PC-3 (cell line): ENCODE results near the gene LAG3. TPM values are rescaled to one million over a fixed set of nuclear protein-coding genes. Genes with fewer than 3 reads are reported as not detected.
A peak's percentile ranks its signal among the peaks of the same experiment; 100 is the strongest.

ENCODE experiments used
- ATAC-seq: fragments of 200-7000 bp; cut with Tn5 transposase; 2 replicates; pipeline ENCODE4 v1.9.1; 2020; ENCODE audit warnings: mild to moderate bottlenecking, moderate library complexity
- BruUV-seq: library from RNA; stranded (reverse); fragments of 400-500 nt; replicated peaks from 2 replicates; lab custom pipeline; 2021; lab: Mats Ljungman, UMichigan
- CTCF ChIA-PET: fragments of 300-600 bp; sonication (Branson Sonifier 250); formaldehyde crosslinking; loops from one replicate; lab custom pipeline; 2022; ENCODE audit warnings: antibody characterized with exemption; lab: Charles Lee
- POLR2A ChIA-PET: fragments of 300-600 bp; sonication (Branson Sonifier 250); formaldehyde crosslinking; loops from one replicate; lab custom pipeline; 2022; ENCODE audit warnings: antibody characterized with exemption; ENCODE audit not compliant: unreplicated experiment; lab: Charles Lee
- DNase-seq: peaks from one replicate; pipeline ENCODE4 v3.0.0-alpha.2; 2015
- H2AFZ ChIP-seq: fragments of 300-600 bp; sonication (generic); 2 replicates; pipeline ENCODE4 v1.6.0; 2016; ENCODE audit warnings: antibody characterized with exemption, low read length
- H3F3A ChIP-seq: fragments of 300-600 bp; sonication (generic); one replicate; pipeline ENCODE4 v1.6.0; 2017; ENCODE audit warnings: antibody characterized with exemption, low read length, control low read depth, mild to moderate bottlenecking; ENCODE audit not compliant: unreplicated experiment
- H3K27ac ChIP-seq: fragments of 300-600 bp; sonication (generic); 2 replicates; pipeline ENCODE4 v1.5.1; 2016; ENCODE audit warnings: mild to moderate bottlenecking, low read length
- H3K27me3 ChIP-seq: fragments of 300-600 bp; sonication (generic); 2 replicates; pipeline ENCODE4 v1.6.1; 2016; ENCODE audit warnings: low read length, mixed read lengths
- H3K36me3 ChIP-seq: fragments of 300-600 bp; sonication (generic); 2 replicates; pipeline ENCODE4 v1.6.1; 2016; ENCODE audit warnings: low read depth, mixed run types, low read length, mixed read lengths
- H3K4me1 ChIP-seq: fragments of 300-600 bp; sonication (generic); 2 replicates; pipeline ENCODE4 v1.5.1; 2016; ENCODE audit warnings: low read length; ENCODE audit not compliant: insufficient read depth
- H3K4me2 ChIP-seq: fragments of 300-600 bp; sonication (generic); 2 replicates; pipeline ENCODE4 v1.6.0; 2016; ENCODE audit warnings: low read length
- H3K4me3 ChIP-seq: fragments of 300-600 bp; sonication (generic); 2 replicates; pipeline ENCODE4 v1.5.1; 2016; ENCODE audit warnings: mild to moderate bottlenecking, low read length, mixed read lengths
- H3K79me2 ChIP-seq: fragments of 300-600 bp; sonication (generic); 2 replicates; pipeline ENCODE4 v1.6.1; 2017; ENCODE audit warnings: low read length, mixed read lengths
- H3K9ac ChIP-seq: fragments of 300-600 bp; sonication (generic); 2 replicates; pipeline ENCODE4 v1.6.0; 2016; ENCODE audit warnings: mild to moderate bottlenecking, low read length
- H3K9me2 ChIP-seq: fragments of 300-600 bp; sonication (generic); replicated peaks from 2 replicates; pipeline ENCODE4 v1.6.1; 2016; ENCODE audit warnings: mixed run types, low read length, mixed read lengths
- H3K9me3 ChIP-seq: fragments of 300-600 bp; sonication (generic); 2 replicates; pipeline ENCODE4 v1.6.1; 2016; ENCODE audit warnings: low read length, mixed read lengths
- H4K20me1 ChIP-seq: fragments of 300-600 bp; sonication (generic); 2 replicates; pipeline ENCODE4 v1.6.1; 2016; ENCODE audit warnings: low read length, mixed read lengths
- EZH2 ChIP-seq: fragments of 300-600 bp; sonication (generic); IDR thresholded peaks from one replicate; pipeline ENCODE4 v1.6.1; 2017; ENCODE audit warnings: antibody characterized with exemption, mild to moderate bottlenecking, low read length; ENCODE audit not compliant: unreplicated experiment
- EZH2phosphoT487 ChIP-seq: fragments of 300-600 bp; sonication (generic); IDR thresholded peaks from 2 replicates; pipeline ENCODE4 v1.6.1; 2018; ENCODE audit warnings: mild to moderate bottlenecking, antibody characterized with exemption, low read length, borderline replicate concordance
- intact Hi-C: fragments of 100-400 bp; cut with micrococcal nuclease; formaldehyde crosslinking; loops from 2 replicates; pipeline ENCODE4 v1.9.0; 2023
- total RNA-seq: library from RNA; depleted of rRNA; stranded (reverse); fragments of >200 nt; gene quantifications from 2 replicates; pipeline ENCODE4 v1.2.3, GENCODE V29; 2014
- TF ChIP-seq, protein P1 (sequence below): fragments of 300-600 bp; sonication (generic); conservative IDR thresholded peaks from 2 replicates; pipeline ENCODE4 v1.5.1; 2017; ENCODE audit warnings: antibody characterized with exemption, low read depth, mild to moderate bottlenecking, low read length

LAG3 gene
- total RNA-seq, 1 experiment from 2014 or later, result 0.58 TPM

DNA sequence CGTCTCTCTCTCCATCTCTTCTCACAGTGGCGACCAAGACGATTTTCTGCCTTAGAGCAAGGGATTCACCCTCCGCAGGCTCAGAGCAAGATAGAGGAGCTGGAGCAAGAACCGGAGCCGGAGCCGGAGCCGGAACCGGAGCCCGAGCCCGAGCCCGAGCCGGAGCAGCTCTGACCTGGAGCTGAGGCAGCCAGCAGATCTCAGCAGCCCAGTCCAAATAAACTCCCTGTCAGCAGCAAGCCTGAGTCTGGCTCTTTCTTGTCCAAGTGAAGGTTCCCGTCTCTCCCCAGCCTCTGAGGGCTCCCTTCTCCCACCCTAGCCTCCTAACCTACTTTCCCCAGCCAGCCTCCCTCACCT, 5.9 kb downstream of the LAG3 start:
- Histone ChIP-seq H3K4me1 (peaks cover 4% of the 10 kb centered on the region; the same call in 1 of the 2 replicates), H3K79me2 (no peaks in the 10 kb centered on the region), H3K4me3 (peak overlapping the region; percentile 68), H3K27me3 (no peaks in the 10 kb centered on the region), H3K27ac (no peak overlapping the region), H3K36me3 (no peaks in the 10 kb centered on the region), H3K9ac (0 out of 2 replicates have a peak overlapping the region, but pooled peaks have one; percentile 41), H2AFZ (peak overlapping the region; percentile 85), H4K20me1 (no peaks in the 10 kb centered on the region), H3K9me3 (no peaks in the 10 kb centered on the region), H3K4me2 (peak overlapping the region; percentile 87), H3K9me2 (no peaks in the 10 kb centered on the region), H3F3A (no peaks in the 10 kb centered on the region)
- BruUV-seq, result no TSS peak
- TF ChIP-seq, protein P1, sequence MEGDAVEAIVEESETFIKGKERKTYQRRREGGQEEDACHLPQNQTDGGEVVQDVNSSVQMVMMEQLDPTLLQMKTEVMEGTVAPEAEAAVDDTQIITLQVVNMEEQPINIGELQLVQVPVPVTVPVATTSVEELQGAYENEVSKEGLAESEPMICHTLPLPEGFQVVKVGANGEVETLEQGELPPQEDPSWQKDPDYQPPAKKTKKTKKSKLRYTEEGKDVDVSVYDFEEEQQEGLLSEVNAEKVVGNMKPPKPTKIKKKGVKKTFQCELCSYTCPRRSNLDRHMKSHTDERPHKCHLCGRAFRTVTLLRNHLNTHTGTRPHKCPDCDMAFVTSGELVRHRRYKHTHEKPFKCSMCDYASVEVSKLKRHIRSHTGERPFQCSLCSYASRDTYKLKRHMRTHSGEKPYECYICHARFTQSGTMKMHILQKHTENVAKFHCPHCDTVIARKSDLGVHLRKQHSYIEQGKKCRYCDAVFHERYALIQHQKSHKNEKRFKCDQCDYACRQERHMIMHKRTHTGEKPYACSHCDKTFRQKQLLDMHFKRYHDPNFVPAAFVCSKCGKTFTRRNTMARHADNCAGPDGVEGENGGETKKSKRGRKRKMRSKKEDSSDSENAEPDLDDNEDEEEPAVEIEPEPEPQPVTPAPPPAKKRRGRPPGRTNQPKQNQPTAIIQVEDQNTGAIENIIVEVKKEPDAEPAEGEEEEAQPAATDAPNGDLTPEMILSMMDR, result no peak
- no peak for TF ChIP-seq EZH2
- no peak for TF ChIP-seq EZH2phosphoT487
- peak; percentile 6; the same call in 1 of the 2 replicates for ATAC-seq
- intact Hi-C loops, result no loop called here
- ChIA-PET CTCF (interaction anchor here (0.6 kb wide), 5 partner anchors 11 to 91 kb away, joined by 4 to 10 read pairs (median 6); no protein-coding TSS in a partner anchor), POLR2A (interaction anchor here (0.6 to 1.0 kb wide), 2 partner anchors 24 to 89 kb away, joined by 7 to 16 read pairs; partner anchors contain the start of gene ZNF384)
- no peak for DNase-seq

DNA sequence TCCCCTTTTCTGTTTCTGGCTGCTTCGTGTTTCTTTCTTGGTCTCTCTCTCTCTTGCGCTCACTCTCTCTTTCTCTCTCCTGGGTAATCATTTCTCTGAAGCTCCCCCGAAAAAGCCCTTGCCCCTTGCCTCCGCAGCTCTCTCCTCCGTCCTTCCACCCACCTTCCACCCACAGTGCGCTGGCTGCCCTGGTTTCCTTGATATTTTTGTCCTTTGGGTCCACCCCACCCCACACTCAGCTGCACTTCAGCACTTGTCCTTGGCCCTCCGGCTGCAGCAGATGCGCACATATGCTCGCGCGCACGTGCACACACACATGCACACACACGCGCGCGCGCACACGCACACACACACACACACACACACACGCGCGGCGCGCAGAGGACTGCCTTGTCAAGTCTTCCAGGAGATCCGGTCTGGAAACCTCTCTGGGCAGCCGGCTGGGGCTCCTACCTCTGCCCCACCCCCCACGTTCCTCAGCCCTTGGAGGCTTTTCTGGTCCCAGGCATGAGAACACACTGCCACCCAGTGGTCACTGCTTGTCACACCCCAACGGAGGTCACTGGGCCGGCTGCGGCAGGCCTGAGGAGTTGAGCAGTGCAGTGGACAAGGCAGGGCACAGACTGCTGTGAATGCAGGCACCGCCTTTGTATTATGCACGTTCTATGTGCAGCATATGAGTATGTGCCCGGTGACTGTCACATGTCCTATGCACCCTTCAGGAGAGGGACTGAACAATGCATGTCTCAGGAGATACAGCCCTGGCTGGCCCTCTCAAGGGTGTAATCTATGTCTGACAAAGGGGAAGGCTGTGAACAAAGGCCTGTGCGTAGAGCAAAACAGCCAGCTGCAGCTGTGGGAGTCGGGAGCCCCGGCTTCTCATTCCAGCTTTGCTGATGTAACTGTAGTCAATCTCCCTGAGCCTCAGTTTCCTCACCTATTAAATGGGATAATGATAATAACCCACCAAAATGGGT, 6.5 kb downstream of the LAG3 start:
- intact Hi-C loops, result loop anchor here (1.0 kb wide), 2 partner anchors 26 to 44 kb away; partner anchors contain the start of gene MLF2
- no peaks in the 10 kb centered on the region for H4K20me1 ChIP-seq
- no peak for TF ChIP-seq EZH2phosphoT487
- TF ChIP-seq, protein P1, result peak; percentile 87
- no peak for TF ChIP-seq EZH2
- H3K9me2 ChIP-seq, result no peaks in the 10 kb centered on the region
- no peaks in the 10 kb centered on the region for H3K36me3 ChIP-seq
- H3K27me3 ChIP-seq, result no peaks in the 10 kb centered on the region
- ChIA-PET CTCF (interaction anchor here (0.6 kb wide), 6 partner anchors 12 to 565 kb away, joined by 4 to 10 read pairs (median 7); no protein-coding TSS in a partner anchor), POLR2A (interaction anchor here (0.6 to 1.0 kb wide), 2 partner anchors 25 to 89 kb away, joined by 7 to 16 read pairs; partner anchors contain the start of gene ZNF384)
- DNase-seq (peak; percentile 91), ATAC-seq (peak; percentile 95)
- no peaks in the 10 kb centered on the region for H3K79me2 ChIP-seq
- H3K9ac ChIP-seq, result 0 out of 2 replicates have a peak overlapping the region, but pooled peaks have one; percentile 41
- H3F3A ChIP-seq, result no peaks in the 10 kb centered on the region
- peaks cover 4% of the 10 kb centered on the region; the same call in 1 of the 2 replicates for H3K4me1 ChIP-seq
- no TSS peak for BruUV-seq
- H3K9me3 ChIP-seq, result no peaks in the 10 kb centered on the region
- H3K27ac ChIP-seq, result no peak overlapping the region
- H3K4me3 ChIP-seq, result peak overlapping the region; percentile 68
- H3K4me2 ChIP-seq, result peak overlapping the region; percentile 87
- H2AFZ ChIP-seq, result peak overlapping the region; percentile 85
